GM12892 (cell line): Measurements from ENCODE around the gene FAM222B.

Experiments used
- POLR2A ChIP-seq: IDR thresholded peaks from 2 replicates; pipeline ENCODE4 v1.6.1; 2011; ENCODE audit warnings: low read depth, low read length, control low read depth
- POLR2AphosphoS5 ChIP-seq: IDR thresholded peaks from 2 replicates; pipeline ENCODE4 v1.6.1; 2011; ENCODE audit warnings: low read depth, low read length, control low read depth
- TAF1 ChIP-seq: IDR thresholded peaks from 2 replicates; pipeline ENCODE4 v1.6.1; 2011; ENCODE audit warnings: low read depth, mild to moderate bottlenecking, control low read depth, low read length, borderline replicate concordance

DNA sequence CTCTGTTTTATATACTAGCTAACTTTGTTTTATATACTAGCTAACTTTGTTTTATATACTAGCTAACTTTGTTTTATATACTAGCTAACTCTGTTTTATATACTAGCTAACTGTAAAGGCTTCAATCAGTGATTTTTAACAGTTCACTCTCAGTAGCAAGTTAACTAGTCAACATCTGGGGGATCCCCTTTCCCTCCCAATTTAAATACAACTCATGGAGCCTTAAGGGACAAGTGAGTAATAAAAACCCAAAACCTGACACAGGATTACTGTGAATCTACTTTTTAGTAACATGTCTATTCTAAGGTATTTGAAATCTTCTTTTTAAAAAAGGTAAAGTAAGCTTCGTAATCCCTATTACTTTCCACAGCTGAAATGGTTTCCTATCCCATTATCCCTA lies 32.2 kb downstream of the FAM222B start:
- no peak for TF ChIP-seq POLR2AphosphoS5
- no peak for TF ChIP-seq POLR2A
- no peak for TF ChIP-seq TAF1
